PC-3 (cell line): ENCODE measurements around the gene TRPC1. TPM values are rescaled to one million over a fixed set of nuclear protein-coding genes. Genes with fewer than 3 reads are reported as not detected.

Experiments used
- ATAC-seq: fragments of 200-7000 bp; cut with Tn5 transposase; 2 replicates; pipeline ENCODE4 v1.9.1; 2020; ENCODE audit warnings: mild to moderate bottlenecking, moderate library complexity
- Bru-seq: library from RNA; stranded (reverse); fragments of 400-500 nt; gene quantifications from one replicate; lab custom pipeline; 2021; lab: Mats Ljungman, UMichigan
- BruChase-seq, 2 experiments: library from RNA; stranded (reverse); fragments of 400-500 nt; gene quantifications; one replicate each; lab custom pipeline; 2021; lab: Mats Ljungman, UMichigan
- BruUV-seq: library from RNA; stranded (reverse); fragments of 400-500 nt; replicated peaks from 2 replicates; lab custom pipeline; 2021; lab: Mats Ljungman, UMichigan
- CTCF ChIA-PET: fragments of 300-600 bp; sonication (Branson Sonifier 250); formaldehyde crosslinking; loops from one replicate; lab custom pipeline; 2022; ENCODE audit warnings: antibody characterized with exemption; lab: Charles Lee
- POLR2A ChIA-PET: fragments of 300-600 bp; sonication (Branson Sonifier 250); formaldehyde crosslinking; loops from one replicate; lab custom pipeline; 2022; ENCODE audit warnings: antibody characterized with exemption; ENCODE audit not compliant: unreplicated experiment; lab: Charles Lee
- DNase-seq: peaks from one replicate; pipeline ENCODE4 v3.0.0-alpha.2; 2015
- H2AFZ ChIP-seq: fragments of 300-600 bp; sonication (generic); 2 replicates; pipeline ENCODE4 v1.6.0; 2016; ENCODE audit warnings: antibody characterized with exemption, low read length
- H3F3A ChIP-seq: fragments of 300-600 bp; sonication (generic); one replicate; pipeline ENCODE4 v1.6.0; 2017; ENCODE audit warnings: antibody characterized with exemption, low read length, control low read depth, mild to moderate bottlenecking; ENCODE audit not compliant: unreplicated experiment
- H3K27ac ChIP-seq: fragments of 300-600 bp; sonication (generic); 2 replicates; pipeline ENCODE4 v1.5.1; 2016; ENCODE audit warnings: mild to moderate bottlenecking, low read length
- H3K27me3 ChIP-seq: fragments of 300-600 bp; sonication (generic); 2 replicates; pipeline ENCODE4 v1.6.1; 2016; ENCODE audit warnings: low read length, mixed read lengths
- H3K36me3 ChIP-seq: fragments of 300-600 bp; sonication (generic); 2 replicates; pipeline ENCODE4 v1.6.1; 2016; ENCODE audit warnings: low read depth, mixed run types, low read length, mixed read lengths
- H3K4me1 ChIP-seq: fragments of 300-600 bp; sonication (generic); 2 replicates; pipeline ENCODE4 v1.5.1; 2016; ENCODE audit warnings: low read length; ENCODE audit not compliant: insufficient read depth
- H3K4me2 ChIP-seq: fragments of 300-600 bp; sonication (generic); 2 replicates; pipeline ENCODE4 v1.6.0; 2016; ENCODE audit warnings: low read length
- H3K4me3 ChIP-seq: fragments of 300-600 bp; sonication (generic); 2 replicates; pipeline ENCODE4 v1.5.1; 2016; ENCODE audit warnings: mild to moderate bottlenecking, low read length, mixed read lengths
- H3K79me2 ChIP-seq: fragments of 300-600 bp; sonication (generic); 2 replicates; pipeline ENCODE4 v1.6.1; 2017; ENCODE audit warnings: low read length, mixed read lengths
- H3K9ac ChIP-seq: fragments of 300-600 bp; sonication (generic); 2 replicates; pipeline ENCODE4 v1.6.0; 2016; ENCODE audit warnings: mild to moderate bottlenecking, low read length
- H3K9me2 ChIP-seq: fragments of 300-600 bp; sonication (generic); replicated peaks from 2 replicates; pipeline ENCODE4 v1.6.1; 2016; ENCODE audit warnings: mixed run types, low read length, mixed read lengths
- H3K9me3 ChIP-seq: fragments of 300-600 bp; sonication (generic); 2 replicates; pipeline ENCODE4 v1.6.1; 2016; ENCODE audit warnings: low read length, mixed read lengths
- H4K20me1 ChIP-seq: fragments of 300-600 bp; sonication (generic); 2 replicates; pipeline ENCODE4 v1.6.1; 2016; ENCODE audit warnings: low read length, mixed read lengths
- CTCF ChIP-seq: fragments of 300-600 bp; sonication (generic); conservative IDR thresholded peaks from 2 replicates; pipeline ENCODE4 v1.5.1; 2017; ENCODE audit warnings: antibody characterized with exemption, low read depth, mild to moderate bottlenecking, low read length
- EZH2 ChIP-seq: fragments of 300-600 bp; sonication (generic); IDR thresholded peaks from one replicate; pipeline ENCODE4 v1.6.1; 2017; ENCODE audit warnings: antibody characterized with exemption, mild to moderate bottlenecking, low read length; ENCODE audit not compliant: unreplicated experiment
- EZH2phosphoT487 ChIP-seq: fragments of 300-600 bp; sonication (generic); IDR thresholded peaks from 2 replicates; pipeline ENCODE4 v1.6.1; 2018; ENCODE audit warnings: mild to moderate bottlenecking, antibody characterized with exemption, low read length, borderline replicate concordance
- intact Hi-C: fragments of 100-400 bp; cut with micrococcal nuclease; formaldehyde crosslinking; loops from 2 replicates; pipeline ENCODE4 v1.9.0; 2023
- long read RNA-seq: library from polyadenylated mRNA; unstranded; transcript quantifications from one replicate; pipeline ENCODE4 v2.0.0, GENCODE V29; 2021; ENCODE audit not compliant: unreplicated experiment
- total RNA-seq: library from RNA; depleted of rRNA; stranded (reverse); fragments of >200 nt; gene quantifications from 2 replicates; pipeline ENCODE4 v1.2.3, GENCODE V29; 2014; rRNA removed

TRPC1 gene
- total RNA-seq (1.7 and 1.9 TPM in 2 replicates), Bru-seq, nascent RNA (percentile 62 among the genes with signal in this experiment), BruChase-seq, experiment 1, labeled RNA remaining after a 6-hour chase (percentile 60 among the genes with signal in this experiment), BruChase-seq, experiment 2, labeled RNA remaining after a 2-hour chase (percentile 69 among the genes with signal in this experiment)
- long read RNA-seq, full-length matches to known transcripts: 2 of 11 reads
- long read RNA-seq, partial matches to known transcripts: 1 of 11 reads
- long read RNA-seq, other reads (novel, unspliced or antisense): 8 of 11 reads

DNA sequence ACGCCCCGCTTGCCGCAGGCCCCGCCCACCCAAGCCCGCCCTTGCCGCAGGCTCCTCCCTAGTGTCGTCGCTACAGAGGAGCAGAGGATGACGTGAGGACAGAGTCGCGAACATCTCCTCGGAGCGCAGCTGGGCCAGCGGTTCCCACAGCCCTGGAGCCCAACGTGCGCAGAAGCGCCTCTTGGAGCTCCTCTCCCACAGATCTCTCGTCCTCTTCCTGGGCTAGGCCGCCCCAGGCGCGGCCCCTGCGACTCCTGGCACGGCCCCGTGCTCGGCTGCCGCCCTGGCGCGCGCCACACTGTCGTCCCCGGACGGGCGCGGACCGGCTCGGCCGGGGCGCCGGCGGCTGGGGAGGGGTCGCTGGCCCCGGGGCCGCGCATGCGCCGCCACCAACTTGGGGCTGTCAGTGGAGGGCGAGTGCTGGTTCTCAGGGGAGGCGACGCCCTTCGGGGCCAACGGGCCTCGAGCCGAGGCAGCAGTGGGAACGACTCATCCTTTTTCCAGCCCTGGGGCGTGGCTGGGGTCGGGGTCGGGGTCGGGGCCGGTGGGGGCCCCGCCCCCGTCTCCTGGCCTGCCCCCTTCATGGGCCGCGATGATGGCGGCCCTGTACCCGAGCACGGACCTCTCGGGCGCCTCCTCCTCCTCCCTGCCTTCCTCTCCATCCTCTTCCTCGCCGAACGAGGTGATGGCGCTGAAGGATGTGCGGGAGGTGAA, at the start of gene TRPC1:
Gene TRPC1 (plus strand): TSS at position 67 of the 714 bp plus-strand sequence. CDS start 526 bp downstream, at position 593.
- H3K4me1 ChIP-seq: no peaks in the 10 kb centered on the region
- no peaks in the 10 kb centered on the region for H3K27me3 ChIP-seq
- no peaks in the 10 kb centered on the region for H3K9me3 ChIP-seq
- no peak within 1 kb of the TSS for H3K27ac ChIP-seq
- intact Hi-C loops: loop anchor here (10.0 kb wide), 2 partner anchors 129 to 271 kb away; partner anchors contain the start of gene PLS1
- peak; percentile 87 for ATAC-seq
- H3K9ac ChIP-seq: peak within 1 kb of the TSS; percentile 51
- no peaks in the 10 kb centered on the region for H4K20me1 ChIP-seq
- H2AFZ ChIP-seq: peak within 1 kb of the TSS; percentile 85
- no TSS peak for BruUV-seq
- H3K4me2 ChIP-seq: peak within 1 kb of the TSS; percentile 94
- no peaks in the 10 kb centered on the region for H3F3A ChIP-seq
- POLR2A ChIA-PET: interaction anchor here (0.7 to 0.8 kb wide), 3 partner anchors 147 to 426 kb away, joined by 3 to 7 read pairs (median 4); no protein-coding TSS in a partner anchor
- no peaks in the 10 kb centered on the region for H3K36me3 ChIP-seq
- peak within 1 kb of the TSS; percentile 92 for H3K4me3 ChIP-seq
- H3K9me2 ChIP-seq: no peaks in the 10 kb centered on the region
- TF ChIP-seq EZH2phosphoT487 (no peak), CTCF (no peak), EZH2 (no peak)
- CTCF ChIA-PET: interaction anchor here (0.5 to 0.6 kb wide), 3 partner anchors 60 to 250 kb away, joined by 3 to 5 read pairs (median 3); partner anchors contain the start of gene ATR
- peak; percentile 67 for DNase-seq
- H3K79me2 ChIP-seq: no peaks in the 10 kb centered on the region

DNA sequence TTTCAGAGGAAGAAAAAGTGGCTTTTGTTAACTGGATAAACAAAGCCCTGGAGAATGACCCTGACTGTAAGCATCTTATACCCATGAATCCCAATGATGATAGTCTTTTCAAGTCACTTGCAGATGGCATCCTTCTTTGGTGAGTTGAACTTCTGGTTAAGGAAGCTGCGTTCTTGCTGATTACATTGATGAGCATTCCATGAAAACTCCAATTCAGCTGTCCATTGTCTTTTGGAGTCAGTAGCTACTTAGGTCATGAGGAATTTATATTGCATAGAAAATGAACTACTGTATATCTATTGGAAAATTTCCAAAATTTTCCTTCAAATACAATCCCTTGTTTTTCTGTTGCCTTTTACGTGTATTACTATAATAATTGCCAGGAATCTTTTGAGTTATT, 47.7 kb upstream of the TRPC1 start:
- intact Hi-C loops: no loop called here

More for the DNA sequence above, 47.7 kb upstream of the TRPC1 start:
- H3K4me3 ChIP-seq: no peak overlapping the region
- no peaks in the 10 kb centered on the region for H4K20me1 ChIP-seq
- BruUV-seq: no TSS peak
- H3K9ac ChIP-seq: no peak overlapping the region
- H3K9me3 ChIP-seq: no peaks in the 10 kb centered on the region
- ATAC-seq (no peak), DNase-seq (no peak)
- ChIA-PET CTCF (no interaction called here), POLR2A (no interaction called here)
- H3F3A ChIP-seq: no peaks in the 10 kb centered on the region
- H3K27ac ChIP-seq: no peak overlapping the region
- H2AFZ ChIP-seq: no peak overlapping the region
- no peaks in the 10 kb centered on the region for H3K4me1 ChIP-seq
- H3K4me2 ChIP-seq: no peak overlapping the region
- no peaks in the 10 kb centered on the region for H3K79me2 ChIP-seq
- H3K36me3 ChIP-seq: no peaks in the 10 kb centered on the region; the same call in 1 of the 2 replicates
- H3K9me2 ChIP-seq: no peaks in the 10 kb centered on the region
- H3K27me3 ChIP-seq: no peaks in the 10 kb centered on the region
- TF ChIP-seq EZH2phosphoT487: no peak
- TF ChIP-seq EZH2: no peak
- no peak for TF ChIP-seq CTCF
